Common myeloid progenitor, CD34-positive (primary cell): ENCODE measurements around the gene TEDDM1.

Source experiments
- CTCF ChIA-PET: fragments of 350-600 bp; sonication (Branson Sonifier 250); formaldehyde crosslinking; loops from one replicate; lab custom pipeline; 2021; ENCODE audit warnings: antibody characterized with exemption; lab: Charles Lee
- POLR2A ChIA-PET: fragments of 350-600 bp; sonication (Branson Sonifier 250); formaldehyde crosslinking; loops from one replicate; lab custom pipeline; 2021; ENCODE audit warnings: antibody characterized with exemption; lab: Charles Lee
- DNase-seq, 3 donors: peaks; one replicate each; pipeline versions ENCODE4 v3.0.0 to v3.0.0-alpha.2; 2013
- H3K27ac ChIP-seq, 2 experiments: 1 replicate in 1 of 2; 2 replicates in 1 of 2; pipeline ENCODE4 v1.7.0; 2013; ENCODE audit warnings: inconsistent platforms in 2 of 2, low read length in 2 of 2, mild to moderate bottlenecking in 2 of 2, low read depth in 1 of 2, moderate library complexity in 1 of 2; ENCODE audit not compliant: severe bottlenecking in 2 of 2, insufficient read depth in 1 of 2, poor library complexity in 1 of 2
- H3K27me3 ChIP-seq, 5 experiments: replicated peaks in 2 of 5; 1 replicate in 3 of 5; 2 replicates in 2 of 5; pipeline versions ENCODE4 v1.6.1 to v1.7.0; 2013; ENCODE audit warnings: low read length in 4 of 5, mild to moderate bottlenecking in 2 of 5, moderate library complexity in 2 of 5, inconsistent platforms in 1 of 5; ENCODE audit not compliant: insufficient read depth in 5 of 5, control insufficient read depth in 4 of 5
- H3K36me3 ChIP-seq, 4 experiments: 1 replicate in 2 of 4; 2 replicates in 2 of 4; pipeline versions ENCODE4 v1.6.1 to v1.7.0; 2013; ENCODE audit warnings: low read length in 3 of 4, control low read depth in 1 of 4, mild to moderate bottlenecking in 1 of 4; ENCODE audit not compliant: control insufficient read depth in 4 of 4, insufficient read depth in 4 of 4
- H3K4me1 ChIP-seq, 4 experiments: 1 replicate in 3 of 4; 2 replicates in 1 of 4; pipeline versions ENCODE4 v1.6.1 to v1.7.1; 2013; ENCODE audit warnings: low read length in 3 of 4, mild to moderate bottlenecking in 3 of 4, control low read depth in 1 of 4, inconsistent platforms in 1 of 4, moderate library complexity in 1 of 4; ENCODE audit not compliant: control insufficient read depth in 4 of 4, insufficient read depth in 4 of 4; ENCODE audit errors: control extremely low read depth in 1 of 4
- H3K4me3 ChIP-seq, 7 experiments: 1 replicate in 4 of 7; 2 replicates in 3 of 7; pipeline versions ENCODE4 v1.5.1 to v1.7.0; 2013; ENCODE audit warnings: mild to moderate bottlenecking in 7 of 7, low read length in 6 of 7, moderate library complexity in 6 of 7, inconsistent platforms in 2 of 7, low read depth in 2 of 7, control low read depth in 1 of 7; ENCODE audit not compliant: insufficient read depth in 4 of 7, control insufficient read depth in 1 of 7; ENCODE audit errors: extremely low read depth in 1 of 7
- H3K9me3 ChIP-seq, 5 experiments: 1 replicate in 4 of 5; 2 replicates in 1 of 5; pipeline versions ENCODE4 v1.6.1 to v1.7.1; 2013; ENCODE audit warnings: low read length in 4 of 5, mild to moderate bottlenecking in 2 of 5, inconsistent platforms in 1 of 5, low read depth in 1 of 5, moderate library complexity in 1 of 5; ENCODE audit not compliant: control insufficient read depth in 4 of 5, insufficient read depth in 2 of 5; ENCODE audit errors: control extremely low read depth in 1 of 5
- WGBS: methylation state at CpG from one replicate; pipeline ENCODE4 v1.1.5; 2013; ENCODE audit not compliant: insufficient coverage; 5-methylcytosine and 5-hydroxymethylcytosine counted together

The TEDDM1 gene

DNA sequence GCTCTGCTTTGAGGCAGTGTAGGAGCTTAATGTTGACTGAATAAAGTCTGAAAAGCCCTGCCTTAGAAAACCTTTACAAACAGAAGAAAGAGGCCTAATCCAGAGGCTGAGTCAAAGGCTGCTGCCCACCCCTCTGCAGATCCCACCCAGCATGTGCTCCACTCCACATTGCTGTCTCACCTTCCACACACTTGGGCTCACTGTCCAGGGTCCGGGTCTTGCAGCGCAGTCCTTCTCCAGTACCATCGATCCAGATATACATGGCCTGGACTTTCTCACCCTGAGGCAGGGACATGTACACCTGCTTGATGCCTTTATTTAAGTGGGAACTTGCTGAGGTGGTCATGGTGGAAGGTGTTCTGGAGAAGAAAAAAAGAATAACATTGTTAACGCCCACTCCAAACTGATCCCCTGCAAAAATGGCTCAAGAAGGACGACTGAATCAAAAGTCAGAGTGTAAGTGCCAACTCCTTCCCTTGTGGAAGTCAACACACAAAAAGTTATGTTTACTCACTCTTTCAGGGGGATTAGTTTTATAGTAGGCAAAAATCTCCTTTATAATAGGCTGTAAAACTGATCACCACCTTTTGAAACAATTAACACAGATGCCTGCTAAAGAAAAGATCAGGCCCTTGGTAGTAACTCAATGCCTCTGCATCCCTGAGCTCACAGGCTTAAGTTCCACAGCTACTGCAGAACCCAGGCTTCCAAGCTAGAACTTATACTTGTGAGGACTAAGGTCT is 11.9 kb downstream of the TEDDM1 start:
- Histone ChIP-seq H3K4me3 (peak overlapping the region in 6 of 7 experiments; percentile 19 to 91 (median 84)), H3K27ac (peak overlapping the region in 1 of 2 experiments; percentile 47), H3K4me1 (peaks cover 10 to 43% (median 18%) of the 10 kb centered on the region in 4 experiments), H3K36me3 (peaks cover 29 to 59% (median 45%) of the 10 kb centered on the region in 4 experiments), H3K27me3 (no peaks in the 10 kb centered on the region), H3K9me3 (no peaks in the 10 kb centered on the region)
- WGBS, result 84% methylated on average over 5 of the region's 5 CpGs
- CTCF ChIA-PET, result interaction anchor here (0.8 to 1.5 kb wide), 7 partner anchors 13 to 306 kb away, joined by 3 to 4 read pairs (median 3); no protein-coding TSS in a partner anchor
- DNase-seq, result no peak
- POLR2A ChIA-PET, result no interaction called here

- peaks cover 8 to 35% (median 12%) of the 10 kb centered on the region in 4 experiments for H3K4me1 ChIP-seq
- H3K4me3 ChIP-seq, result peak overlapping the region in 1 of 7 experiments; percentile 19
- peaks cover 35 to 68% (median 52%) of the 10 kb centered on the region in 4 experiments for H3K36me3 ChIP-seq
- no peaks in the 10 kb centered on the region for H3K27me3 ChIP-seq
- CTCF ChIA-PET, result interaction anchor here (0.8 to 1.2 kb wide), 2 partner anchors 12 to 302 kb away, joined by 3 to 4 read pairs; no protein-coding TSS in a partner anchor
- no peaks in the 10 kb centered on the region for H3K9me3 ChIP-seq
- H3K27ac ChIP-seq, result no peak overlapping the region
- POLR2A ChIA-PET, result no interaction called here
- DNase-seq, result no peak
- 83% methylated on average over 1 of the region's 2 CpGs for WGBS
Observed at GRCh38 chr1:182387566-182387965, 12.9 kb downstream of the TEDDM1 start.

GRCh38 chr1:182386980-182387379 is 13.5 kb downstream of the TEDDM1 start:
- CTCF ChIA-PET, result interaction anchor here (0.9 to 1.2 kb wide), 3 partner anchors 10 to 302 kb away, joined by 3 read pairs; no protein-coding TSS in a partner anchor
- POLR2A ChIA-PET, result no interaction called here
- H3K4me1 ChIP-seq, result peaks cover 3 to 29% (median 10%) of the 10 kb centered on the region in 4 experiments
- H3K4me3 ChIP-seq, result no peak overlapping the region
- DNase-seq, result no peak
- peaks cover 38 to 74% (median 56%) of the 10 kb centered on the region in 4 experiments for H3K36me3 ChIP-seq
- 93% methylated on average over 5 of the region's 5 CpGs for WGBS
- no peaks in the 10 kb centered on the region for H3K9me3 ChIP-seq
- no peaks in the 10 kb centered on the region for H3K27me3 ChIP-seq
- H3K27ac ChIP-seq, result no peak overlapping the region

- CTCF ChIA-PET, result interaction anchor here (0.9 to 1.0 kb wide), 2 partner anchors 10 to 243 kb away, joined by 3 read pairs; no protein-coding TSS in a partner anchor
- peaks cover 3 to 28% (median 10%) of the 10 kb centered on the region in 4 experiments for H3K4me1 ChIP-seq
- H3K27me3 ChIP-seq, result no peaks in the 10 kb centered on the region
- H3K9me3 ChIP-seq, result no peaks in the 10 kb centered on the region
- peaks cover 38 to 82% (median 60%) of the 10 kb centered on the region in 4 experiments for H3K36me3 ChIP-seq
- 97% methylated on average over 6 of the region's 8 CpGs for WGBS
- H3K4me3 ChIP-seq, result no peak overlapping the region
- no peak overlapping the region for H3K27ac ChIP-seq
- POLR2A ChIA-PET, result no interaction called here
- no peak for DNase-seq
Observed at GRCh38 chr1:182385885-182386853, 14.3 kb downstream of the TEDDM1 start.

DNA sequence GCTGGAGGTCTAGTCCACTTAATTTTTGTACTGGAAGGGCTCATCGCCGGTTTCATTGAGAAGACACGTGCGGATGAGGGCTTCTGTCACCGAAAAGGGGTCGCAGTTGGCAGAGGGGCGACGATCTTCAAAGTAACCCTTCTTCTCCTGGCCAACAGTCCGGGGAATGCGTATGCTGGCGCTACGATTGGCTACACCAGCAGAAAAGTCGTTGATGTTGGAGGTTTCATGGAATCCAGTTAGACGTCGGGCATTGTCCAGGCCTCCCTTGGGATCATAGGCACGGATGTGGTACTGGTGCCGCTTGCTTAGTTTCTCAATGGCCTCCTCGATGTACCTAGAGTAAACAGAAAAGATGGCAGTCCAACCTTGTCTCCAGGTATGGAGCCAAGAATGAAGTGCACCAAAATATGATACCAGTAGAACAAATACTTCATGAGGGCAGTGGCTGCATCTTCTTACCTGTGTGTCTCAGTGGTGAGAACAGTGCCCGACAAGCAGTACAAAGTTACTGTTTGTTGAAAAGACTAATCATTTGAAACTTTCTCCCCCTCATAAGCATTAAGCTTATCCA is 16.0 kb downstream of the TEDDM1 start:
- Histone ChIP-seq H3K27me3 (no peaks in the 10 kb centered on the region), H3K4me3 (no peak overlapping the region), H3K9me3 (no peaks in the 10 kb centered on the region), H3K4me1 (peaks cover 3 to 28% (median 10%) of the 10 kb centered on the region in 4 experiments), H3K36me3 (peaks cover 38 to 75% (median 62%) of the 10 kb centered on the region in 4 experiments), H3K27ac (no peak overlapping the region)
- WGBS, result 98% methylated on average over 14 of the region's 19 CpGs
- POLR2A ChIA-PET, result no interaction called here
- no peak for DNase-seq
- CTCF ChIA-PET, result no interaction called here

- Histone ChIP-seq H3K36me3 (peaks cover 38 to 75% (median 62%) of the 10 kb centered on the region in 4 experiments), H3K4me3 (no peak overlapping the region), H3K9me3 (no peaks in the 10 kb centered on the region), H3K27ac (no peak overlapping the region), H3K27me3 (no peaks in the 10 kb centered on the region), H3K4me1 (peaks cover 2 to 23% (median 7%) of the 10 kb centered on the region in 4 experiments)
- DNase-seq, result no peak
- ChIA-PET POLR2A (no interaction called here), CTCF (interaction anchor here (0.6 to 1.3 kb wide), 2 partner anchors 21 to 1372 kb away, joined by 3 read pairs; no protein-coding TSS in a partner anchor)
- WGBS, result 100% methylated on average over 4 of the region's 7 CpGs
Observed at GRCh38 chr1:182383934-182384333, 16.5 kb downstream of the TEDDM1 start.
